GM19099 (cell line): ENCODE measurements around the gene NEGR1.

ENCODE experiments used
- POLR2A ChIP-seq: IDR thresholded peaks from 3 replicates; pipeline ENCODE4 v1.6.1; 2011; ENCODE audit warnings: low read depth; ENCODE audit not compliant: insufficient read length; ENCODE audit errors: extremely low read depth

NEGR1 gene

DNA sequence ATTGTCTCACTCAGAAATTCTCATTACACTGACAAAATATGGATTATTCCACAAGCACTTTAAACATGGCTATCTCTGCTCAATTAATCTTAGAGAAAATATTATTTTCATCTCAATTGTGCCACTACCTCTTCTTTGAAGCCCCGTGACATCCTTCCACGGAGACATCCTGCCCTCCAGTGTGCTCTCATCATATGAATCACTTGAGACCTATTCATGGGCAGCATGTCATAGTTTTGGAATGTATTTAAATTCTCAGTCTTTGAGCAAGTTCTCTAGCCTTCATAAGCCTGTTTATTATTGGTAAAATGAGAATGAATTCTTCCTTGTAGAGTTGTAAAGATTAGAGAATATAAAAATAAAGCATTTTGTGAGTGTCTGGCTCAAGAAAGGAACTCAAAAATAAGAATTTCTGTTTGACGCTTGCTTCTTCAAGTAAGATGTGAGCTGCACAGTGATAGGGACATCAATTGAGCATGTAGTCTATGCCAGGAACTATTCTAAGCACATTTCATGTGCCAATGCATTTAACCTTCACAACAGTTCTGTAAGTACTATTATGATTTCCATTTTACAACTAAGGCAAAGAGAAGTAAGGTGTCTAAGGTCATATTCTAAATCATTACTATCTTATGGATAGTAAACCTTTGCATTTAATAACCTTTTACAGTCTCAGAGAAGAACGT, 644.1 kb downstream of the NEGR1 start:
- no peak for TF ChIP-seq POLR2A

DNA sequence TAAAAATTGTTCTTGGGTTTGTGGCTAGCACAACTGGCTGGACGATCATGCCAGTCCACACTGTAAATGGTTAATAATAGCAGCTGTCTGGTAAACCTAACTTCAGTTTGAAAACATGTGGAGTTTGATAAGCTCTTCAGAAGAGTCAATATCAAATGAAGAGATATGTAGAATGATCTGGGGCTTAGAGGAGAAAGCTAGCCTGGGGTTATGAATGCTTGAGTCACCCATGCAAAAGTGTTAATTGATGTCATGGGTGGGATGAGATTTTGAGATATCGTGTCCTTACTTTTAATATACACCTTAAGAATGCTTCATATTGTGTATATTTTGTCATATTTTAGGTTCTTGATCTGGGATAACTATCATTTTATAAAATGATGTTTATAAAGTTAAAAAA, 646.8 kb downstream of the NEGR1 start:
- no peak for TF ChIP-seq POLR2A

DNA sequence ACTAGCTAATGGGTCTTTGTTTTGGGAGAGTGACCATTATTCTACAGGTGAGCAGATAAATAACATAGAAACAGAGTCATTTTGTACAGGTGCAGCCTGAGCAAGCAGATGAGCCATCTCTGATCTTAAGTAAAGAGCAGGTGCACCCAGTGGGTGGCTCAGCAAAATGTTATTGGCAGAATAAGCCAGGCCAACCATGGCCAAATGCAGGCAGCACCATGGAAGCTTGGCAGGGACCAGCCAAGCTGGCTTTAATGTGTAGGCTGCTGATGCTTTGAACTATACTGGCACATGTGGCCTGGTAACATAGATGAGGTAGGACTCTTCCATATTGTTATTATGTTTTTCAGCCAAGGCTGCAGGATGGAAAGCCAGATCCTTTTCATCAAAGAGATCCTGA, 648.2 kb downstream of the NEGR1 start:
- TF ChIP-seq POLR2A, result no peak

DNA sequence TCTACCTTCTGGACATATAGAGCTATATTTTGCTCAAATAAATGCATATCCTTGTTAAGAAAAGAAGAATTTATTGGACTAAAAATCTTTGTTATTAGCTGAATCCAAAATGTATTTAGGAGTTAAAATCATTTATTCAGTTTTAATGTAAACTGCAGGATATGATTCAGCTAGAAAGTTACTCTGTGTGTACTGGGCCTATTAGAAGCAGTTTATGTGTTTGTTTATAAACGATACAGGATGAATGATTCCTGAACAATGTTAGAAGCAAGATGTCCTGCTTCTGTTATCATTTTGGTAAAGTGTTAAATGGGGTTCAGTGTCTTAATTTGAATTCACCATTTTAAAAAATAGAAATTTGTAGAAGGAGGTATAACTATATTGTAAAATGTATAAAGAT, 652.3 kb downstream of the NEGR1 start:
- no peak for TF ChIP-seq POLR2A

DNA sequence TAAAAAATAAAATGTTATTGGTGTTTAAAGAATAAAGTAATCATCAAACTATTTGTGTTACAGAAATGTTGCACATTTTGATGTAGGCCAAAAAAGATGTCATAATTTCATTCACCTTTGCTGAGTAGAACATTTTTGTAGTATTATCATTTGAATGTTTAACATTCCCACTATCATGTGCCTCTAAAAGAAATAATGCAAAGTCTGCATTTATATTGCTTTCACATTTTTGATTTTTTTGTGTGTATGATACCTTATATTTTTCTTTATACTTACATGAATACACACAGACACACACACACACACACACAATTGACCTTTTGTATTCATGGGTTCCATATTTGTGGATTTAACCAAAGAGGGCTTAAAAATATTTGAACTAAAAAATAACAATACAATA, 657.3 kb downstream of the NEGR1 start:
- TF ChIP-seq POLR2A, result no peak

DNA sequence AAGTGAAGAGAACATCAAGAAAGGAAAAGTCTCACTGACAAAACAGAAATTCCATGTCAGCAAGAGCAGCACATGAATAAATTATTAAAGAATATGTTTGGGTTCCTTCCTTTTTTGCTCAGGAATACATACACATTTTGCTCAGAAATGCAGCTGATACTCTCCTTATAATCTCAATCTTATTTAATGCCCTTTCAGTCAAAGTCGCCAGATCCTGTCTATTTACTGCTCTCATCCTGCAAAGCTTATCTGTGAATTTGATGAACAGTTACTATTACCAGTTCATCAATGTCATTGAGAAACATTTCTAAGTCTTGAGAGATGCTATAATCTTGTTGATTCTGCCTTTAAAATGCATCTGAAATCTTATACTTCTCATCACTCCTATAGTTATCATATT, 658.5 kb downstream of the NEGR1 start:
- TF ChIP-seq POLR2A, result no peak

DNA sequence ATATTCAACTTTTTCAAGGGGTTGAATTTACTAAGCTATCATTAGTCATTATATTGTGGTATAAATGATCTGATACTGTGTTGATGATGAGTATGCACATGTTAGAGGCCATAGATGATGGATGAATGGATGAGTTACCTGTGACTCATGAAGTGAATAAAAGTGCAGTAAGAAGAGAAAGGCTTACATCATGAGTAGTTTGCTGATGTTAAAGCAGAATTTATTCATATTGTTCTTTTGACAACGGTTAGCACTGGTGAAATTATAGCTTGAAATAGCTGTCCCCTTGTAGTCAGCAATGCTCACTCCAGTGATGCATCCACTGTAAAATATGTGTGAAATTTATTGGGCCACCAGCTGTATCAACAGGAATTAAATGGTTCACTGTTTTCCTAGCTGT, 660.6 kb downstream of the NEGR1 start:
- no peak for TF ChIP-seq POLR2A

DNA sequence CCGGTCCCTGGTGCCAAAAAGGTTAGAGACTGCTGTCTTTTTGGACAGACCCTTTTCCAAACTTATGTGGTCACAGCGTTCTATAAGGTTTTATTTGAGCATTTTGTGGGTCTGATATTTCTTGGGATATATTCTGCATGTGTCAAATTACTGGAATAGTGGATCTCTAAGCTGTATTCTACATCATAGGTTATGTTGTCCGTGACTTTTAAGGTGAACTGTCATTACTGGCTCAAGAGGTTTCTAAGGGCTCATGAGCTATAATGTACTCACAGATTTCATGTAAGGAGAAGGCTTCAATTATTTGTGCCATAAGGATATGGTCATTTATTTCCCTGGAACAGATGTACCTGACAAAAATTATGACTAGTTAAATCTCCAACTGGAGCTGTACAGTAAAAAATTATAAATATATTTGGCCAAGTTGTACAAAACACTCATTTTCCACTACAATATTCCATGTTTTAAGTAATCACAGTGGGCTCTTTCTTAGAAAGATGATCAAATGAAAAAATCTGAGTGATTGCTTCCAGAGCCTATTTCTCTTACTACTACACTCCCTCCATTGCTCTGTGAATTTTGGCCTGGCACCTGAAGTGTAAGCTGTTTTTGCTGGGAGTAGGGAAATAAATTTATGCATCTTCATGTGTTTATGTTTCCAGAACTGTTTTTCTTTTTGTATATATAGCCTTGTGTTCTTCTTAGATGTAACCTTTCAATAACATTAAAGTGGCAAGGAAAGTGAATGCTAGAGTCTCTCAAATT, 663.4 kb downstream of the NEGR1 start:
- TF ChIP-seq POLR2A, result no peak

DNA sequence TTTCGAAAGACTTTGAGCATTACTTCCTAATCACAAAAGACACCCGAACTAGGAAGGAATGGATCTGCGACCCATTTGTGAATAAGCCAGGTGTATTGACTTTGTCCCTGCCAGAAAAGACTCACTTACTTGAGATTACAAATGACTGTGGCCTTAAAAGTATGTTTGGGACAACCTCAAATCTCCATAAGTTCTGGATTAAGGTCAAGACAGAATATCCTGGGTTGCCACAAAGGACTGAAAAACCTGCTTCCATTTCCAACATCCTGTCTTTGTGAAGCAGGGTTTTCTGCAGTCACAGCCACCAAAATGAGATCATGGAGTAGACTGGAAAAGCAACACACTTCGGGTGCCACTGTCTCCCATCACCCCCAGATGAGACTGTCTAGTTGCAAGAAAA, 664.1 kb downstream of the NEGR1 start:
- TF ChIP-seq POLR2A, result no peak

DNA sequence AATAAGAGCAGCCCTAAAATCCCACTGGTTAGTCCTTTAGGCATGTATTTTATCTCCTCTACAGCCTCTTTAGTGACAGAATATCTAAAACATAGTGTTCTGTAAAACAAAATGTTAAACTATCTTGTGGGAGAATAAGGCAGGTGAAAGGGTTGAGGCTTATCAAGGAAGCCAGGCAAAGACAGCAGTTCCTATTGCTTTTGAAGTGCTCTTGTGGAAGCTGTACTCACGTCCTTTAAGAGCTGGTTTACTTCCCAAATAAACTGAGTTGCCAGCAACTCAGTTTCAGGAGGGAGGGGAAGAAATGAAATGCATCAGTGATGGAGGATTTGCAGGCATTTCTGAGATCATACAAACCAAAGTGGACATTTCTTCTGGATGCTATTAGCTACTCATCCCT, 671.9 kb downstream of the NEGR1 start:
- TF ChIP-seq POLR2A, result no peak

DNA sequence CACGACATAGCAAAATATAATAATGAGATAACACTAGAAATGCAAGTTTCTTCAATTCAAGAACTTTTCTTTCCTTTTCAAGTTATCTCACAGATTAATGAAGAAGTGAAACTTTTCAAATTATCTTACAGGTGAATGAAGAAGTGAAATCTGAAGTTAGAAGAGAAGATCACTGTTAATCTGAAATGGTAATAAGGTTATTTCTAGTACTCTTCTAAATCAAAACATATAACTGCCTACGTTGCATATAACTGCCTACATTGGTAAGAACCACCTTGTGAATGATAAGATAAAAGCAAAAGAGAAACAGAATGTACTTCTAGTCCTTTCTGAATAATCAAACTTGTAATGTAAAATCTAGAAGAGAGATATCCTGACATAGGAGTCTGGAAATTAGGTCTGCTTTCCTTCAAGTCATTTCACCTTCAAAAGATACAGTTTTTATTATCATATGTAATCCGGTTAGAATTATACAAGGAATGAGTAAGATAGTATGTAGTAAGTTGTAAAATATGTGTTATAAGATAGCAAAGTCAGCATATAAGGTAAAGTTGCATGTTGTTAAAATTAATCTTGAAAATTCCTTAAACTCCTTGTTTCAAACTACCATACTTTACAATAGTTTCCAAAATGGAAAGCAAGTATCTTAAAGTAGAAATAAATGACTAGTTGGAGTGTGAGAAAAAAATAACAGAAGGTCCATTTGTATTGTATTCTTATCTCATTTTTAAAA, 679.1 kb downstream of the NEGR1 start:
- TF ChIP-seq POLR2A, result no peak

DNA sequence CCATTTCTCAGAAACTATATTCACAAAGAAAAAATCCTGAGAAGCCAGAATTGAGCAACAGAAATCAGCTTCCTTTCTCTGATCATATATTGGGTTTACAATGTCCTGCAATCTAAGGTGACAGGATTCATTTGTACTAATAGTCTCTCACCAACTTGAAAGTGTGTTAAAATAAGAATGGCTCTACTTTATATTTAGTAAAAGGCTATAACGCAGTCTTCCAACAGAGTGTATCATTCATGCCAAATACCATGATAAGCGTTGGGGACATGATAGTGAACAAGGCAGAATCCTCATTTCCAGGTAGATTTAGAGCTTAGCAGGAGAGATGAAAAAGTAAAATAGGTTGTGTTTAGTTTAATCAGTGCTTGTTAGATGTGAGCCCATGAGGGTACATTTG, 682.3 kb downstream of the NEGR1 start:
- TF ChIP-seq POLR2A, result no peak

DNA sequence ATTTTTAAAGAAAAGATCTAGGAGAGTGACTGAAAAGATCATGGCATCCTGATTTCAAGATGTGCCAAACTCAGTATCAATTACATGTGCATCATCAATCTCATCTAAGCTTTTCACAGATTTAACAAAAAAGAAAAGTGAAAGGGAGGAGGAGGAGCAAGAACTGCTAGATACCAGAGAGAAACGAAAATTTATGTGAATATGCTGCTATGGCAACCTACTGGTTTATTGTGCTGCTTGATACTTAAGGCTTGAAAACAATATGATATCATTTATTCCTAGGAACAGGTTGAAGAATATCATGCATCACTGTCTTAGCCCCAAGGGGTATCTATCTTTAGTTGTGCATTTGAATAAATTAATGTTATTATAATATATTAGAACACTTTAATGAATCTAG, 683.0 kb downstream of the NEGR1 start:
- TF ChIP-seq POLR2A, result no peak

DNA sequence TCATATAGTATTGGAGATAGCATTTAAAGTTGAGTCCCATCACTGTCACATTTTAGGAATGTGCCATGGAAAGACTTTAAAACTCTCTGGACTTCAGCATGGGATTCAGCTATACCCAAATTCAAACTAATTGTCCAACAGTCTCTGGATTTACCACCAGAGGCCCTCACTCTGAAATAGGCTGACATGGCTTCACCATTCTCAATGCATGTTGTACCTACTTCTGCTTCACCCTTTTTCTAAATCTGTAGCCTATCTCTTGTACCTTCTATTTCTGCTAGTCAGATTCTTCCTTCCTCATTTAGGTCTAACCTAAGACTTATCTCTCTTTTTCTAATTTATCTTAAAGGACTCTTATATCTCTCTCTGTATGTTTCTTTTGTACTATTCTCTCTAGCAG, 688.8 kb downstream of the NEGR1 start:
- no peak for TF ChIP-seq POLR2A

DNA sequence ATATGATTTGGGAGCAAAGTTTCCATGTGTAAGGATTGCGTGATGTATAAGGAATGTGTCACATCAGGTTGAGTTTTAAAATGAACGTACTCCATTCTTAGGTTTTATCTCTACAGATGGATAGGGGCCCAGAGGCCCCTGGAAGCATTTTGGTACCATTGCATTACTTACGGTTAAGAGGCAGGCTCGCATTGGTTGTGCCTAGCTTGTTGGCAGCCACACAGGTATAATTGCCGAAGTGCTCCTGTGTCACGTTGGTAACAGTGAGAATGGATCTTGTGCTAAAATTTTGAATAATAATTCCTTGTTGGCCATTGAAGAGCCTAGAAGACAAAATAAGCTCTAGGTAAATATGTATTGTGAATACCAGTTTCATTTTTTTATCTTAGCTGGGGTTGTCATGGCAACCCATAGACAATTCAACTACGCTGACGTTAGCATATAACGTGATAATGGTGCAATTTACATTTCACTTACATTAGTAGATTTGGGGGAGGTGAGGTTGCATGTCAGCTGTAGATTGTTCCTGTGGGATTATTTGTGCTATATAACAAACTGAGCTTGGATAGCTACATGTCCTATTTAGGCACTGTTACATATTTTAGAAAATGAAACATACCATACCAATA, 689.6 kb downstream of the NEGR1 start:
- TF ChIP-seq POLR2A, result no peak

DNA sequence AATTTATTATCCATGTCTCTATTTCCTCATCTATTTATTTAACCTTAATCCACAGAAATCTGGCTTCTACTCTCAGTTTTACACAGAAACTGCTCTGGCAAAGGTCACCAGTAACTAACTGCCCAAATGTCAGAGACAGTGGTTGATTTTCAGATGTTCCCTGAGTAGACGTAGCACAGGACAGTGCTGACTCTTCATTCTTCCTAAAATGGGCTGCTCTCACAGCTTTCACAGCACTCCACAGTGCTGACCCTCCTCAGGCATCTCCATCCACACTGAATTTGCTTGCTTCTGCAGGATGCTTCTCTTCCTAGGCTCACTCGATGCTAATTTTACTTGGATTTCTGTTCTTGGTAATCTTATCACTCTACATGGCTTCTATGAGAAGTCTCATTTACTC, 693.3 kb downstream of the NEGR1 start:
- no peak for TF ChIP-seq POLR2A

DNA sequence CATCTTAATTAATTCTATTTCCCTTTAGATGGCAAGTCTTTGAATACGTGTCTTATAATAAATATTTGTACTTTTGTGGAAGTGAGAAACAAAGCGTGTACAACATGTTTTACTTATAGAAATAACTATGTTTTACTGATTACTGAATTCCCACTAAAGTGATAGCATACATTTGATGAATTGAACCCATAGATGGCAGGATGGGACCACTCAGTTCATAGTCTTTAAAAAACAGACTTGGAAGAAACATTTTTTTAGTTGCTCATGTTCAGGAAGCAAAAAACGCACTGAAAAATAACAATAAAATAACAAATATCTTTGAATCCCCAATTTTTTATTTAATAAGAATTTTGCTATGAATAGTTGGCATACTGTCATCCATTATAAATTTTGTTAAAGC, 694.4 kb downstream of the NEGR1 start:
- TF ChIP-seq POLR2A, result no peak
